ENCODE results near the gene ZNF605.

- TF ChIP-seq, protein P1, sequence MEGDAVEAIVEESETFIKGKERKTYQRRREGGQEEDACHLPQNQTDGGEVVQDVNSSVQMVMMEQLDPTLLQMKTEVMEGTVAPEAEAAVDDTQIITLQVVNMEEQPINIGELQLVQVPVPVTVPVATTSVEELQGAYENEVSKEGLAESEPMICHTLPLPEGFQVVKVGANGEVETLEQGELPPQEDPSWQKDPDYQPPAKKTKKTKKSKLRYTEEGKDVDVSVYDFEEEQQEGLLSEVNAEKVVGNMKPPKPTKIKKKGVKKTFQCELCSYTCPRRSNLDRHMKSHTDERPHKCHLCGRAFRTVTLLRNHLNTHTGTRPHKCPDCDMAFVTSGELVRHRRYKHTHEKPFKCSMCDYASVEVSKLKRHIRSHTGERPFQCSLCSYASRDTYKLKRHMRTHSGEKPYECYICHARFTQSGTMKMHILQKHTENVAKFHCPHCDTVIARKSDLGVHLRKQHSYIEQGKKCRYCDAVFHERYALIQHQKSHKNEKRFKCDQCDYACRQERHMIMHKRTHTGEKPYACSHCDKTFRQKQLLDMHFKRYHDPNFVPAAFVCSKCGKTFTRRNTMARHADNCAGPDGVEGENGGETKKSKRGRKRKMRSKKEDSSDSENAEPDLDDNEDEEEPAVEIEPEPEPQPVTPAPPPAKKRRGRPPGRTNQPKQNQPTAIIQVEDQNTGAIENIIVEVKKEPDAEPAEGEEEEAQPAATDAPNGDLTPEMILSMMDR (IDR thresholded peaks at IDR 0.05) = no peak
- TF ChIP-seq POLR2A (IDR thresholded peaks at IDR 0.05) (no peak), POLR2AphosphoS5 (IDR thresholded peaks at IDR 0.05) (no peak)
Observed at GRCh38 chr12:132918680-132919079, 37.4 kb downstream of the ZNF605 start.
